ENCODE data around the gene ATAD5. TPM values are rescaled to one million over a fixed set of nuclear protein-coding genes. Genes with fewer than 3 reads are reported as not detected.

The ATAD5 gene
- polyA plus RNA-seq, 1 of the 3 experiments (the other 2 are of a cell fraction), result 0.66 TPM

GRCh38 chr17:30869005-30869404 is 37.2 kb downstream of the ATAD5 start:
- H3K79me2 ChIP-seq (ENCODE audit: insufficient read depth), result peaks cover 5% of the 10 kb centered on the region; the same call in 1 of the 2 replicates
- no peak overlapping the region for H3K4me2 ChIP-seq
- no peak overlapping the region for H2AFZ ChIP-seq (ENCODE audit: low read depth)
- H3K36me3 ChIP-seq (replicated peaks in 1 of 2; ENCODE audit: control insufficient read depth in 1 of 2, insufficient read depth in 2 of 2, low read length in 1 of 2), result peaks cover 8 to 33% of the 10 kb centered on the region in 2 experiments
- H3K4me3 ChIP-seq (ENCODE audit: low read depth in 2 of 2, low read length in 1 of 2), result no peak overlapping the region
- ChIA-PET CTCF (no interaction called here), POLR2A (no interaction called here)
- H3K27me3 ChIP-seq (ENCODE audit: insufficient read depth), result no peaks in the 10 kb centered on the region
- no peaks in the 10 kb centered on the region for H3K9me3 ChIP-seq
- no peak overlapping the region for H3K27ac ChIP-seq (ENCODE audit: low read depth in 2 of 2, low read length in 1 of 2)
- TF ChIP-seq TEAD4 (IDR thresholded peaks at IDR 0.05; ENCODE audit: borderline replicate concordance, insufficient read depth), result no peak
- TF ChIP-seq RXRA (IDR thresholded peaks at IDR 0.05; ENCODE audit: borderline replicate concordance, low read depth), result no peak
- no peak for TF ChIP-seq EZH2phosphoT487 (IDR thresholded peaks at IDR 0.05; ENCODE audit: borderline replicate concordance, low read depth)
- no peak for TF ChIP-seq ZBTB33 (IDR thresholded peaks at IDR 0.05; ENCODE audit: borderline replicate concordance, low read depth)
- TF ChIP-seq YY1 (IDR thresholded peaks at IDR 0.05; ENCODE audit: low read depth), result no peak
- no peak for TF ChIP-seq USF1 (IDR thresholded peaks at IDR 0.05; ENCODE audit: borderline replicate concordance, low read depth)
- no peak for TF ChIP-seq RFX5 (IDR thresholded peaks at IDR 0.05; ENCODE audit: low read length)
- TF ChIP-seq EP300 (IDR thresholded peaks at IDR 0.05; ENCODE audit: borderline replicate concordance in 1 of 2, low read depth in 1 of 2, low read length in 1 of 2), result no peak
- no peak for TF ChIP-seq PBX3 (IDR thresholded peaks at IDR 0.05)
- TF ChIP-seq TCF12 (IDR thresholded peaks at IDR 0.05), result no peak
- TF ChIP-seq GATA2 (CRISPR knock-in tag; IDR thresholded peaks at IDR 0.05), result no peak
- TF ChIP-seq SMC3 (IDR thresholded peaks at IDR 0.05; ENCODE audit: low read depth, low read length), result no peak
- TF ChIP-seq IRF3 (IDR thresholded peaks at IDR 0.05; ENCODE audit: low read depth, low read length), result no peak
- TF ChIP-seq FOXM1 (IDR thresholded peaks at IDR 0.05; ENCODE audit: low read depth), result no peak
- no peak for TF ChIP-seq RAD21 (IDR thresholded peaks at IDR 0.05; ENCODE audit: low read length)
- no peak for TF ChIP-seq REST (IDR thresholded peaks at IDR 0.05; ENCODE audit: low read depth, low read length)
- no peak for TF ChIP-seq NFIC (IDR thresholded peaks at IDR 0.05; ENCODE audit: borderline replicate concordance)
- TF ChIP-seq CTCF (IDR thresholded peaks at IDR 0.05), result no peak
- no peak for TF ChIP-seq FOSL2 (IDR thresholded peaks at IDR 0.05; ENCODE audit: borderline replicate concordance, low read depth)
- WGBS (ENCODE audit: low lambda C conversion rate), result 95% methylated on average over 6 of the region's 6 CpGs
- peaks cover 17% of the 10 kb centered on the region for H3F3A ChIP-seq (replicated peaks; ENCODE audit: insufficient read depth)
- H3K4me1 ChIP-seq (ENCODE audit: control insufficient read depth in 1 of 2, insufficient read depth in 2 of 2, low read depth in 1 of 2, low read length in 1 of 2), result no peaks in the 10 kb centered on the region
- no peaks in the 10 kb centered on the region for H4K20me1 ChIP-seq (ENCODE audit: insufficient read depth)
- H3K9me2 ChIP-seq, result no peaks in the 10 kb centered on the region
- DNase-seq, result no peak
- H3K9ac ChIP-seq, result no peak overlapping the region

All from SK-N-SH (cell line).